ENCODE measurements around the gene TPD52L2.

TPD52L2 gene

GRCh38 chr20:63843222-63843621, 21.8 kb upstream of the TPD52L2 start:
- Histone ChIP-seq H3K27ac (no peak overlapping the region), H3K4me3 (no peak overlapping the region)
- DNase-seq (ENCODE audit: low spot score): no peak
- TF ChIP-seq CTCF (IDR thresholded peaks at IDR 0.05): no peak

GRCh38 chr20:63843778-63844177, 21.3 kb upstream of the TPD52L2 start:
- no peak for TF ChIP-seq CTCF (IDR thresholded peaks at IDR 0.05)
- Histone ChIP-seq H3K4me3 (no peak overlapping the region), H3K27ac (no peak overlapping the region)
- DNase-seq (ENCODE audit: low spot score): no peak

- Histone ChIP-seq H3K27ac (no peak overlapping the region), H3K4me3 (no peak overlapping the region)
- TF ChIP-seq CTCF (IDR thresholded peaks at IDR 0.05): no peak
- DNase-seq (ENCODE audit: low spot score): no peak
These were observed 20.5 kb upstream of the TPD52L2 start for GRCh38 chr20:63844511-63844991.

GRCh38 chr20:63846128-63846771, 18.8 kb upstream of the TPD52L2 start:
- Histone ChIP-seq H3K27ac (peak overlapping the region in 1 of 2 donors; percentile 73), H3K4me3 (peak overlapping the region; percentile 42)

GRCh38 chr20:63846888-63847236, 18.2 kb upstream of the TPD52L2 start:
- no peak for DNase-seq (ENCODE audit: low spot score)
- peak overlapping the region in 1 of 2 donors; percentile 73 for H3K27ac ChIP-seq
- no peak for TF ChIP-seq CTCF (IDR thresholded peaks at IDR 0.05)
- H3K4me3 ChIP-seq: no peak overlapping the region

More at GRCh38 chr20:63846128-63846771, 18.8 kb upstream of the TPD52L2 start:
- TF ChIP-seq CTCF (IDR thresholded peaks at IDR 0.05): no peak
- no peak for DNase-seq (ENCODE audit: low spot score)

GRCh38 chr20:63847237-63848002, 17.6 kb upstream of the TPD52L2 start:
- Histone ChIP-seq H3K4me3 (no peak overlapping the region), H3K27ac (peak overlapping the region in 1 of 2 donors; percentile 73)
- DNase-seq (ENCODE audit: low spot score): no peak
- TF ChIP-seq CTCF (IDR thresholded peaks at IDR 0.05): no peak

Measured in coronary artery (tissue), 2 donors.